Tibial nerve (tissue), 4 donors: Measurements from ENCODE around the gene HDAC3. TPM values are rescaled to one million over a fixed set of nuclear protein-coding genes. Genes with fewer than 3 reads are reported as not detected.

Source experiments
- DNase-seq, 2 donors: peaks; one replicate each; pipeline ENCODE4 v3.0.0-alpha.2; 2019; ENCODE audit warnings: low spot score in 2 of 2
- H3K27ac ChIP-seq, 4 donors: fragments of 200-600 bp; sonication (generic) in 3 of 4; one replicate each; pipeline ENCODE4 v1.5.1; 2017 to 2019; ENCODE audit warnings: mild to moderate bottlenecking in 1 of 4
- H3K27me3 ChIP-seq, 2 donors: fragments of 200-600 bp; sonication (generic) in 1 of 2; one replicate each; pipeline versions ENCODE4 v1.5.1 to v1.6.0; 2017 to 2019
- H3K36me3 ChIP-seq, 3 donors: fragments of 200-600 bp; sonication (generic); one replicate each; pipeline ENCODE4 v1.5.1; 2018 to 2019
- H3K4me1 ChIP-seq, 4 donors: fragments of 200-600 bp; sonication (generic) in 3 of 4; one replicate each; pipeline ENCODE4 v1.5.1; 2017 to 2019
- H3K4me3 ChIP-seq, 4 donors: fragments of 200-600 bp; sonication (generic) in 3 of 4; one replicate each; pipeline ENCODE4 v1.5.1; 2017 to 2019; ENCODE audit warnings: mild to moderate bottlenecking in 1 of 4, moderate library complexity in 1 of 4
- H3K9me3 ChIP-seq, 4 donors: fragments of 200-600 bp; sonication (generic) in 3 of 4; one replicate each; pipeline ENCODE4 v1.5.1; 2017 to 2019
- EP300 ChIP-seq, 2 donors: sonication (generic); formaldehyde crosslinking; IDR thresholded peaks; one replicate each; pipeline ENCODE4 v1.6.1; 2017; ENCODE audit warnings: antibody characterized with exemption in 2 of 2, mild to moderate bottlenecking in 1 of 2
- POLR2A ChIP-seq, 2 donors: fragments of 450-650 bp; IDR thresholded peaks; one replicate each; pipeline ENCODE4 v1.6.1; 2017; ENCODE audit warnings: antibody characterized with exemption in 2 of 2, mild to moderate bottlenecking in 2 of 2, moderate library complexity in 2 of 2
- WGBS, 2 donors: methylation state at CpG; one replicate each; pipeline ENCODE4 v1.1.5; 2018; 5-methylcytosine and 5-hydroxymethylcytosine counted together
- total RNA-seq, 4 donors: library from RNA; depleted of rRNA; stranded (reverse); fragments of >200 nt; gene quantifications; one replicate each; pipeline ENCODE4 v1.1.0, GENCODE V29; 2016
- TF ChIP-seq, protein P1 (sequence below), 5 experiments: fragments of 200-600 bp in 3 of 5; fragments of 450-650 bp in 2 of 5; sonication (generic) in 3 of 5; IDR thresholded peaks; one replicate each; pipeline ENCODE4 v1.5.1; 2016 to 2019; ENCODE audit warnings: antibody characterized with exemption in 5 of 5, mild to moderate bottlenecking in 3 of 5, moderate library complexity in 2 of 5

Gene HDAC3
- total RNA-seq, 4 donors from 2014 or later = 33.0 to 38.3 (median 36.5) TPM

- Histone ChIP-seq H3K4me1 (peaks cover 0 to 44% (median 23%) of the 10 kb centered on the region in 4 donors), H3K27me3 (no peaks in the 10 kb centered on the region), H3K36me3 (peaks cover 0 to 29% (median 0%) of the 10 kb centered on the region in 3 donors), H3K4me3 (peak overlapping the region; percentile 63 to 89 (median 75)), H3K27ac (peak overlapping the region in 3 of 4 donors; percentile 46 to 81 (median 80)), H3K9me3 (no peaks in the 10 kb centered on the region)
- no peak for DNase-seq
- TF ChIP-seq EP300 (IDR thresholded peaks at IDR 0.05) (no peak), POLR2A (IDR thresholded peaks at IDR 0.05) (no peak)
- 0% methylated on average over 20 to 46 of the region's 63 CpGs for WGBS, 2 donors
Measured at GRCh38 chr5:141637123-141637766, 596 bp upstream of the HDAC3 start.

DNA sequence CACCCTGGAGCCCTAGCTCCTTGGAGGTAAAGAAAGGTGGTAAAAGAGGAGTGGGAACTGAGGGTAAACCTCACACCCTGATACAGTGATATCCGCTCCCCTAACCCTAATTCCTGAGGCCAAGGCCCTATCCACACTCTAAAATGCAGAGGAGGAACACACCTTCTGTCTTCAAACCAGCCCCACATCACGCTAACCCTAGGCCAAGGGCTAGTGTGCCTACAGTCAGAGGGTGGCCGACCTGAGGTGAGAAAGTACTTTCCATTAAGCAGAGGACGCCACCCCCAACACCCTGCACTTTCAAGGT is 590 bp downstream of the HDAC3 start:
- H3K27ac ChIP-seq = peak overlapping the region; percentile 32 to 88 (median 80)
- H3K27me3 ChIP-seq = no peaks in the 10 kb centered on the region
- H3K4me3 ChIP-seq = peak overlapping the region; percentile 63 to 89 (median 75)
- H3K9me3 ChIP-seq = no peaks in the 10 kb centered on the region
- peaks cover 0 to 17% (median 0%) of the 10 kb centered on the region in 3 donors for H3K36me3 ChIP-seq
- TF ChIP-seq, protein P1, sequence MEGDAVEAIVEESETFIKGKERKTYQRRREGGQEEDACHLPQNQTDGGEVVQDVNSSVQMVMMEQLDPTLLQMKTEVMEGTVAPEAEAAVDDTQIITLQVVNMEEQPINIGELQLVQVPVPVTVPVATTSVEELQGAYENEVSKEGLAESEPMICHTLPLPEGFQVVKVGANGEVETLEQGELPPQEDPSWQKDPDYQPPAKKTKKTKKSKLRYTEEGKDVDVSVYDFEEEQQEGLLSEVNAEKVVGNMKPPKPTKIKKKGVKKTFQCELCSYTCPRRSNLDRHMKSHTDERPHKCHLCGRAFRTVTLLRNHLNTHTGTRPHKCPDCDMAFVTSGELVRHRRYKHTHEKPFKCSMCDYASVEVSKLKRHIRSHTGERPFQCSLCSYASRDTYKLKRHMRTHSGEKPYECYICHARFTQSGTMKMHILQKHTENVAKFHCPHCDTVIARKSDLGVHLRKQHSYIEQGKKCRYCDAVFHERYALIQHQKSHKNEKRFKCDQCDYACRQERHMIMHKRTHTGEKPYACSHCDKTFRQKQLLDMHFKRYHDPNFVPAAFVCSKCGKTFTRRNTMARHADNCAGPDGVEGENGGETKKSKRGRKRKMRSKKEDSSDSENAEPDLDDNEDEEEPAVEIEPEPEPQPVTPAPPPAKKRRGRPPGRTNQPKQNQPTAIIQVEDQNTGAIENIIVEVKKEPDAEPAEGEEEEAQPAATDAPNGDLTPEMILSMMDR (IDR thresholded peaks at IDR 0.05) = no peak
- no peak for TF ChIP-seq EP300 (IDR thresholded peaks at IDR 0.05)
- TF ChIP-seq POLR2A (IDR thresholded peaks at IDR 0.05) = no peak
- peaks cover 0 to 44% (median 23%) of the 10 kb centered on the region in 4 donors for H3K4me1 ChIP-seq
- WGBS, 2 donors = 2 to 8% methylated on average over 4 of the region's 4 CpGs
- DNase-seq = no peak

GRCh38 chr5:141635646-141636045 is 1.0 kb downstream of the HDAC3 start:
- no peak for TF ChIP-seq POLR2A (IDR thresholded peaks at IDR 0.05)
- no peak for TF ChIP-seq EP300 (IDR thresholded peaks at IDR 0.05)
- TF ChIP-seq, protein P1 (IDR thresholded peaks at IDR 0.05) = no peak

GRCh38 chr5:141634720-141635119 is 1.9 kb downstream of the HDAC3 start:
- H3K36me3 ChIP-seq = peaks cover 0 to 13% (median 0%) of the 10 kb centered on the region in 3 donors
- DNase-seq = no peak
- 85 to 91% methylated on average over 6 of the region's 6 CpGs for WGBS, 2 donors
- TF ChIP-seq EP300 (IDR thresholded peaks at IDR 0.05) (no peak), POLR2A (IDR thresholded peaks at IDR 0.05) (no peak)
- TF ChIP-seq, protein P1 (IDR thresholded peaks at IDR 0.05) = no peak
- peaks cover 0 to 44% (median 23%) of the 10 kb centered on the region in 4 donors for H3K4me1 ChIP-seq
- H3K27ac ChIP-seq = no peak overlapping the region
- no peak overlapping the region for H3K4me3 ChIP-seq
- H3K27me3 ChIP-seq = no peaks in the 10 kb centered on the region
- H3K9me3 ChIP-seq = no peaks in the 10 kb centered on the region

More at GRCh38 chr5:141635646-141636045, 1.0 kb downstream of the HDAC3 start:
- DNase-seq = no peak
- Histone ChIP-seq H3K9me3 (no peaks in the 10 kb centered on the region), H3K27ac (peak overlapping the region in 3 of 4 donors; percentile 80 to 88 (median 81)), H3K36me3 (peaks cover 0 to 13% (median 0%) of the 10 kb centered on the region in 3 donors), H3K4me3 (peak overlapping the region; percentile 63 to 89 (median 75)), H3K27me3 (no peaks in the 10 kb centered on the region), H3K4me1 (peaks cover 0 to 44% (median 23%) of the 10 kb centered on the region in 4 donors)
- 49 to 53% methylated on average over 7 of the region's 7 CpGs for WGBS, 2 donors

- no peak for DNase-seq
- WGBS, 2 donors = 73 to 79% methylated on average over 5 of the region's 5 CpGs
- H3K9me3 ChIP-seq = no peaks in the 10 kb centered on the region
- TF ChIP-seq EP300 (IDR thresholded peaks at IDR 0.05) = no peak
- TF ChIP-seq POLR2A (IDR thresholded peaks at IDR 0.05) = no peak
- TF ChIP-seq, protein P1 (IDR thresholded peaks at IDR 0.05) = no peak
- H3K4me1 ChIP-seq = peaks cover 0 to 44% (median 23%) of the 10 kb centered on the region in 4 donors
- H3K4me3 ChIP-seq = no peak overlapping the region
- H3K27me3 ChIP-seq = no peaks in the 10 kb centered on the region
- peaks cover 0 to 20% (median 0%) of the 10 kb centered on the region in 3 donors for H3K36me3 ChIP-seq
- H3K27ac ChIP-seq = no peak overlapping the region
Measured at GRCh38 chr5:141633871-141634561, 2.6 kb downstream of the HDAC3 start.
